ENCODE results near the gene ANKRD20A1. TPM values are rescaled to one million over a fixed set of nuclear protein-coding genes. Genes with fewer than 3 reads are reported as not detected.
"Not testable (repeated sequence)": the region's sequence is repeated elsewhere in the genome, so short reads cannot be mapped to it uniquely, and the experiment has no call there.

The ANKRD20A1 gene
- 0.88 TPM for polyA plus RNA-seq (2013, experiment 1 of 2)
- polyA plus RNA-seq (2013, experiment 2 of 2): 1.2 TPM

GRCh38 chr9:67858871-67859270 lies at the start of gene ANKRD20A1:
Gene ANKRD20A1 (plus strand): TSS chr9:67858931. CDS start chr9:67859427, 496 bp downstream.
- not testable (repeated sequence) for H3K4ac ChIP-seq (ENCODE audit: low read depth, low read length); H2BK120ac ChIP-seq (ENCODE audit: low read depth, low read length); H3K9ac ChIP-seq (ENCODE audit: low read length); H3K23ac ChIP-seq (ENCODE audit: low read length); H2AK5ac ChIP-seq (ENCODE audit: low read length); H3K4me1 ChIP-seq (ENCODE audit: control insufficient read depth, low read depth, low read length); H2BK5ac ChIP-seq (ENCODE audit: low read length); H3K4me2 ChIP-seq (ENCODE audit: low read length); H3K79me2 ChIP-seq (ENCODE audit: control insufficient read depth, insufficient read depth, low read length); H3K56ac ChIP-seq (ENCODE audit: low read length); H3K18ac ChIP-seq (ENCODE audit: low read length); H3K27me3 ChIP-seq (ENCODE audit: insufficient read depth, low read length, poor library complexity); H3K79me1 ChIP-seq (ENCODE audit: low read length); H3K4me3 ChIP-seq (ENCODE audit: low read length); DNase-seq; H3K36me3 ChIP-seq (ENCODE audit: control insufficient read depth, insufficient read depth, low read length); H3K27ac ChIP-seq (ENCODE audit: low read depth, low read length); H4K8ac ChIP-seq (ENCODE audit: low read depth, low read length); H2BK15ac ChIP-seq (replicated peaks; ENCODE audit: low read depth); H4K5ac ChIP-seq (ENCODE audit: low read length)
- no CpG with 5 or more reads among the region's 41 CpGs for WGBS (ENCODE audit: extremely low coverage, insufficient coverage, low lambda C conversion rate)

DNA sequence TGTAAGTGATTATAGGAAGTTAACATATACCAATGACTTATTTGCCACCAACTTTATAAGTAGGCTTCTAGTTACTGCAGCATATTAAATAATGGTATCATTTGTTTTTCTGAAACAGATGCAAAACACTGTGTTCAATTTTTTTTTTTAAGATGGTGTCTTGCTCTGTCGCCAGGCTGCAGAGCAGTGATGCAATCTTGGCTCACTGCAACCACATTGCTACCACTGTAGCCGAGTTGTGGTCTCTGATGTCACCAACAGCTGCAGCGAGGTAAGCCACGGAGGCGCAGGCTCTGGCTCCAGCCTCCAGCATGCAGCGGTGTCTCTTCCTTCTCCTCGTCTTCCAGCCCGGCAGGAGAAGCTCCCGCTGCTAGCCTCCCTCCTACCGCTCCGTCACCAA lies 26.6 kb upstream of the ANKRD20A1 start:
- not testable (repeated sequence) for H4K5ac ChIP-seq (ENCODE audit: low read length); H2BK120ac ChIP-seq (ENCODE audit: low read depth, low read length); H3K27me3 ChIP-seq (ENCODE audit: insufficient read depth, low read length, poor library complexity); H3K56ac ChIP-seq (ENCODE audit: low read length); H3K79me2 ChIP-seq (ENCODE audit: control insufficient read depth, insufficient read depth, low read length); H3K4me2 ChIP-seq (ENCODE audit: low read length); H4K8ac ChIP-seq (ENCODE audit: low read depth, low read length); H3K9ac ChIP-seq (ENCODE audit: low read length); H3K4ac ChIP-seq (ENCODE audit: low read depth, low read length); H3K36me3 ChIP-seq (ENCODE audit: control insufficient read depth, insufficient read depth, low read length); H2BK15ac ChIP-seq (replicated peaks; ENCODE audit: low read depth); H3K27ac ChIP-seq (ENCODE audit: low read depth, low read length); H2BK5ac ChIP-seq (ENCODE audit: low read length); H3K23ac ChIP-seq (ENCODE audit: low read length); DNase-seq; H3K4me1 ChIP-seq (ENCODE audit: control insufficient read depth, low read depth, low read length); H3K4me3 ChIP-seq (ENCODE audit: low read length); H3K79me1 ChIP-seq (ENCODE audit: low read length); H3K18ac ChIP-seq (ENCODE audit: low read length); H2AK5ac ChIP-seq (ENCODE audit: low read length)
- WGBS (ENCODE audit: extremely low coverage, insufficient coverage, low lambda C conversion rate): no CpG with 5 or more reads among the region's 11 CpGs

Small RNA genes within 50 kb of the gene (small RNA-seq; reads per million reads assigned to genes)
- not detected for gene RNU6-368P (ENCODE audit: insufficient read depth)
